ENCODE measurements around the gene ANKRD55. TPM values are rescaled to one million over a fixed set of nuclear protein-coding genes. Genes with fewer than 3 reads are reported as not detected.

The ANKRD55 gene
- total and polyA plus RNA-seq, 2 of the 8 experiments (the other 6 are each of a cell fraction or from before 2014, with no cell fraction given), result not detected

- no peak for TF ChIP-seq RFX5 (IDR thresholded peaks at IDR 0.05; ENCODE audit: borderline replicate concordance, low read depth, low read length)
Measured at GRCh38 chr5:56257010-56257409, 23.9 kb upstream of the ANKRD55 start (continued).
